ENCODE measurements around the gene COQ8A.

DNA sequence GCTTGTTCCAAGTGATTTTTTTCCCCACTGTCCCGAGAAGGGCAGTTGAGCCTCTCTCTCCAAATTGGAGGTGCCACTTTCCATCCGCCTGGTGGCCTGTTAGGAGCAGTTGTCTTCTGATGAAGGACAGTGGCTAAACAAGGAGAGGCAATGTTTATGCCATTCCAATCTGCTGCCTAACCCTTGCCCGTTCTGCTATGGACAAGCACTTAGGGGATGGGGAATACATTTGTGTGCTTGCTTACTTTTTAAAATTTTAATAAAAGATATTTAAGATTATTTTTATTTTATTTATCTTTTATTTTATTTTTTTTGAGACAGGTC is 12.0 kb downstream of the COQ8A start:
- TF ChIP-seq POLR2A (IDR thresholded peaks at IDR 0.05; ENCODE audit: low read depth, low read length) (no peak), POLR2AphosphoS5 (IDR thresholded peaks at IDR 0.05; ENCODE audit: low read depth, low read length) (no peak), TAF1 (IDR thresholded peaks at IDR 0.05; ENCODE audit: low read depth, low read length) (no peak), SPI1 (IDR thresholded peaks at IDR 0.05; ENCODE audit: low read depth, low read length) (no peak), POU2F2 (IDR thresholded peaks at IDR 0.05; ENCODE audit: low read depth, low read length) (no peak), PAX5 (IDR thresholded peaks at IDR 0.05; ENCODE audit: insufficient read depth, low read length, severe bottlenecking) (no peak)
